ENCODE results near the gene TAAR6.

DNA sequence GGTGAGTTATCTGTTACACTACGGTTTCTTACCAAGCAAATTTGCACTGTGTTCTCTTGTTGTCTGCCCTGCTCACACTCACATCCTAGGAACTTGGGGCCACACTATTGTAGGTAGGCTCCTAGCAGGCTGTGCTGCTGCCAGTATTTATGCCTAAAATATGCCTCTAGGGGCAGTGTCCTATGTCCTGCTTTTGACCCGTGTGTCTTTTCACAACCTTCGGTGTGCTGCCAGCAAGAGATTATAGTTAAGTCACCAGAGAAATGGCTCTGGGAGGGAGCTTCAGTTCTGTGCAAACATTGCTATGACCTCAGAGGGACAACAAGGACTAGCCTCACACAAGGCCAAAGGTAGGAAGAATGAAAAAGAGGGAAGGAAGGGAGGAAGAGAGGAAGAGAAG is 28.4 kb downstream of the TAAR6 start:
- TF ChIP-seq CTCF (IDR thresholded peaks at IDR 0.05; ENCODE audit: insufficient read depth, low read length) (peak; percentile 32), POLR2AphosphoS5 (IDR thresholded peaks at IDR 0.05; ENCODE audit: low read depth) (no peak), GABPA (IDR thresholded peaks at IDR 0.05; ENCODE audit: low read depth) (no peak)
- TF ChIP-seq, protein P1, sequence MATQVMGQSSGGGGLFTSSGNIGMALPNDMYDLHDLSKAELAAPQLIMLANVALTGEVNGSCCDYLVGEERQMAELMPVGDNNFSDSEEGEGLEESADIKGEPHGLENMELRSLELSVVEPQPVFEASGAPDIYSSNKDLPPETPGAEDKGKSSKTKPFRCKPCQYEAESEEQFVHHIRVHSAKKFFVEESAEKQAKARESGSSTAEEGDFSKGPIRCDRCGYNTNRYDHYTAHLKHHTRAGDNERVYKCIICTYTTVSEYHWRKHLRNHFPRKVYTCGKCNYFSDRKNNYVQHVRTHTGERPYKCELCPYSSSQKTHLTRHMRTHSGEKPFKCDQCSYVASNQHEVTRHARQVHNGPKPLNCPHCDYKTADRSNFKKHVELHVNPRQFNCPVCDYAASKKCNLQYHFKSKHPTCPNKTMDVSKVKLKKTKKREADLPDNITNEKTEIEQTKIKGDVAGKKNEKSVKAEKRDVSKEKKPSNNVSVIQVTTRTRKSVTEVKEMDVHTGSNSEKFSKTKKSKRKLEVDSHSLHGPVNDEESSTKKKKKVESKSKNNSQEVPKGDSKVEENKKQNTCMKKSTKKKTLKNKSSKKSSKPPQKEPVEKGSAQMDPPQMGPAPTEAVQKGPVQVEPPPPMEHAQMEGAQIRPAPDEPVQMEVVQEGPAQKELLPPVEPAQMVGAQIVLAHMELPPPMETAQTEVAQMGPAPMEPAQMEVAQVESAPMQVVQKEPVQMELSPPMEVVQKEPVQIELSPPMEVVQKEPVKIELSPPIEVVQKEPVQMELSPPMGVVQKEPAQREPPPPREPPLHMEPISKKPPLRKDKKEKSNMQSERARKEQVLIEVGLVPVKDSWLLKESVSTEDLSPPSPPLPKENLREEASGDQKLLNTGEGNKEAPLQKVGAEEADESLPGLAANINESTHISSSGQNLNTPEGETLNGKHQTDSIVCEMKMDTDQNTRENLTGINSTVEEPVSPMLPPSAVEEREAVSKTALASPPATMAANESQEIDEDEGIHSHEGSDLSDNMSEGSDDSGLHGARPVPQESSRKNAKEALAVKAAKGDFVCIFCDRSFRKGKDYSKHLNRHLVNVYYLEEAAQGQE (IDR thresholded peaks at IDR 0.05; ENCODE audit: insufficient replicate concordance, low read depth): no peak
